Activated CD4-positive, alpha-beta T cell treated with anti-CD3 and anti-CD28 coated beads for 48 hours (primary cell): Measurements from ENCODE around the gene TOM1L2.

Experiments used
- DNase-seq: peaks from one replicate; pipeline ENCODE4 v3.0.0-alpha.2; 2020

The TOM1L2 gene

DNA sequence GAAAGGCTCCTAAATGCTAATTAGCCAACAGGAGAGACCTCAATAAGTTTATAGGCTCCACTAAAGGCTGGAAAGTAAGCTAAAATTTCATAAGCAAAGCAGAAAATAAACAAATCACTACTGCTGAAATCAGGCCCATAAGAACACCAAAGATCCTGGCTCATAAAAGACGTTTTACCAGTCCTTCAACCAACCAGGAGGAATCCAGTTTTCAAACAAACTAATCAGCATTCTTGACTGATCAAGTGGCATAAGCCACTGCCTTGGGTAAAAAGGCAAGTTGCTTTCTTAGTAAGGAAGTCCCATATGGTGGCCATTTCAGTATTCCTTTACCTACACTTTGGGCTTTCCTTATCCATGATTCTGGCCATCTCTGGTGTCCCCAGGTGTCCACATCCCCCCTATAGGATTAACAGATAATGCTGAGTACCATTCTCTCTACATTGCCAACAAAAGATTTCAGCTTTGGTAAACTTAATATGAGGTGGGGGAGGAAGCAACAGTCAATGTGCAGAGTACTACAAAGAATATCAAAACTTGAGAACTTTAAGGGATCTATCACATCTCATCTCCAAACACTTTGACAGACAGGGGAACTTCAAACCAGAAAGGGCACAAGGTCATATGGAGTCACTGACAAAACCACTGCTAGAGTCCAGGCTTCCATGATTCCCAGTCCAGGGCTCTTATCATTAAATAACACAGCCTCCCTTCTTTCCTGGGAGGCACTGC, 1.3 kb downstream of the TOM1L2 start:
- DNase-seq = no peak

DNA sequence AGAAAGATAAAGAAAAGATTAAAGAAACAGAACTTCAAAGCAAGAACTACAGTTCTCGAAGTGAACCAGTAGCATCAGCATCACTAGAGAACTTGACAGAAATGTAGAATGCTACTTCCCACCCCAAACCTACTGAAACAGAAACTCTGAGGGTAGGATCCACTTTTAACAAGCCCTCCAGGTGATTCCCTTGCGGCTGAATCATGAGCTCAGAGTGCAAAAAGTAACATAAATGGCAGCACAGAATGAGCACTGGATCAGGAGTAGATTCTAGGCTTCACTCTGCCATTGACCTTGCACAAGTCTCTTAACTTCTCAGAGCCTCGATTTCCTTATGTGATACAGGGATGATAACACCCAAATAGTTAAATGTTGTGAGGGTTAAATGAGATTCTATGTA, 5.8 kb downstream of the TOM1L2 start:
- peak; percentile 32 for DNase-seq

DNA sequence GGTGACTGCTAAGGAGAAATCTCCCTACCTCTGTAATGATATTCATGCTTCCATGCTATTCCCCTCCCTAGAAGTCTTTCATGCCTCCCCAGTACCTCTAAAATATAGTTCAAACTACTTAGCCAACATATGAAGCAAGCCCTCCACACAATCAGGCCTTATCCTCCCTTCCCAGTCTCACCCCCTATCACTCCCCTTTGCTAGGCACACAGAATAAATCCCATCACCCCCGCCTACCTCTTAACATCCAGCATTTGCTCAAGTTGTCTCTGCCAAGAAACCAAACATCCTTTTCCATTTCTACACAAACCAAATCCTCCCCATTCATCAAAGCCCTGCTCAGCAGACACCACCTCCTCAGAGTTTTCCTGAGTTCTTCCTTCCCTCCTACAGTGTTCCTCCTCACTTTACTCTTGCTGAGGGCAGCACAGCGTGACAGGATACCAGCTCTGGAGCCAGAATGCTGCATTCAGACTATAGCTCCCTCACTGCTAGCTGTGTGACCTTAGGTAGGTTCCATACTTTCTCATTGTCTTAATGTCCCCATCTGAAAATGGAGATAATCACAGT, 7.0 kb downstream of the TOM1L2 start:
- no peak for DNase-seq

GRCh38 chr17:17964710-17965109, 7.5 kb downstream of the TOM1L2 start:
- no peak for DNase-seq

- DNase-seq = no peak
Observed at GRCh38 chr17:17963694-17964436, 8.3 kb downstream of the TOM1L2 start.

DNA sequence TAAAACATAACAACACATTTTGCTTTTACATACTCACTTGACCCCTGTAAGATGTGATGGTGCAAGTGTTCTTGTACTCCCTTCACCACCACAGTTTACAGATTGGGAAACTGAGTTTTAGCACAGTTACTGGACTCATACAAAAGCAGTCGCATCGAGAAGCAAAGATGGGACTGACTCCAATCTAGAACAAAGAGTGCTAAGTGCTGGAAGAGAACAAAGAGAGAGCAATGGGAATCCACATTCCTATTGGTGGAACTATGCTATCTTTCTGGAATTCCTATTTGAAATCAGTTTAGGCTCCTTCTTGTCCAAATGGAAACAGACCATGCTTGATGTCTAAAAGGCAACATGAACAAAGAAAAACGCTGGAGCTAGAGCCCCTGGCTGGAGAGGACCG, 9.1 kb downstream of the TOM1L2 start:
- DNase-seq = no peak

GRCh38 chr17:17960500-17961030, 11.6 kb downstream of the TOM1L2 start:
- DNase-seq = no peak

GRCh38 chr17:17959520-17960361, 12.5 kb downstream of the TOM1L2 start:
- peak; percentile 69 for DNase-seq

DNA sequence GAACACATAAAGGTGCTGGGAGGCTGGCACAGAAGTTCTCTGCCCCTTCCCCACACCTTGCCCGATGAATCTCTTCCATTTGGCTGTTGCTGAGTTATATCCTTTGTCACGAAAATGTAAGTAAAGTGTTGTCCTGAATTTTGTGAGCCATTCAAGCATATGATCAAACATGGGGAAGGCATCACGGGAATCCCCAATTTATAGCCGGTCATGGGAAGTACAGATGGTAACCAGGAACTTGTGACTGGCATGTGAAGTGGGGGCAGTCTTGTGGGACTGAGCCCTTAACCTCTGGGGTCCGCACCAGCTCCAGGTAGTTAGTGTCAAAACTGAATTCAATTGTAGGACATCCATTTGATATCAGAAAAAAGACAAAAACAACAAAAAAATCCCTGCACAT, 13.2 kb downstream of the TOM1L2 start:
- no peak for DNase-seq

DNA sequence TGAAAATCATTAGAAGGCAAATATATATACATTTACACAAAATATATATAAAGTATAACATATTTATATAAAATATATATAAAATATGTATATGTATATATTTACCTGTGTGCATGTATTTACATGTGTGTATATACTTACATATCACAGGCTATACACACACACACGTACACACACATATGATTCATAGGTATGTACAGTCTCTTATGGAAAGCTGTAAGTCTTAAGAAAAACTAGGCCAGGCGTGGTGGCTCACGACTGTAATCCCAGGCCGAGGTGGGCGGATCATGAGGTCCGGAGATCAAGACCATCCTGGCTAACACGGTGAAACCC, 14.7 kb downstream of the TOM1L2 start:
- DNase-seq = no peak

GRCh38 chr17:17955790-17956341, 16.3 kb downstream of the TOM1L2 start:
- DNase-seq = peak; percentile 39

GRCh38 chr17:17954079-17954478, 18.1 kb downstream of the TOM1L2 start:
- DNase-seq = no peak

- no peak for DNase-seq
Observed at GRCh38 chr17:17952691-17953090, 19.5 kb downstream of the TOM1L2 start.

GRCh38 chr17:17951524-17951923, 20.7 kb downstream of the TOM1L2 start:
- DNase-seq = no peak

GRCh38 chr17:17950806-17951205, 21.4 kb downstream of the TOM1L2 start:
- no peak for DNase-seq

DNA sequence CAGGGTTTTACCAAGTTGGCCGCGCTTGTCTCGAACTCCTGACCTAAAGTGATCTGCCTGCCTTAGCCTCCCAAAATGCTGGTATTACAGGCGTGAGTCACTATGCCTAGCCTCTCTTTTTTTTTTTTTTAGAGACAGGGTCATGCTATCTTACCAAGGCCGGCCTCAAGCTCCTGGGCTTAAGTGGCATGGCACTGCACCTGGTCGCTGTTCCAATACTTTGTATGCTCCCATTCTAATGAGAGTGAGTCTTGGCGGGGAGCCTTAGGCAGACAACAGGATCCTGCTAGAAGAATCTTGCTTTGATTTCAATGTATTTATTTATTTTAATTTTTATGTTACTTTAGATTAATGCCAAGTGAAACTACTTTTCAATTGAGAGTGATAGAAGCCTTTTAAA, 21.9 kb downstream of the TOM1L2 start:
- no peak for DNase-seq

DNA sequence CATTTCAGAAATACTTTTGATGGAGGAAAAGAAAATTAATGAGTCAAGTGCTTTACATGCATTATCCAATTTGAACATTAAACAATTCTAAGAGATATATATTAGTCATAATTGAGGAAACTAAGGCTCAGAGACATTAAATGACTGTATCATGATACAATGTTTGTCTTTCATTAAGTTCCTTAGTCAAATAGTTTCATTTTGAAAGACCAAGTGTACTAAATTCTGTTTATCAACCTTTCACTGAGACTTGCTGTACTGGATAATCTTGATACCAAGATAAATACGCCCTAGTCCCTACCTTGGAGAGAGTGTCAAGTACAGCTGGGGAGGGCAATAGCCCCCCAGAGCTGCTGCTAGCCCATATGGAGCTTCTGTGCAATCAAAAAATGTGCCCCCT, 24.2 kb downstream of the TOM1L2 start:
- DNase-seq = no peak

GRCh38 chr17:17947309-17947708, 24.9 kb downstream of the TOM1L2 start:
- no peak for DNase-seq

- no peak for DNase-seq
Observed at GRCh38 chr17:17946093-17946492, 26.1 kb downstream of the TOM1L2 start.

- DNase-seq = no peak
Observed at GRCh38 chr17:17944743-17945142, 27.5 kb downstream of the TOM1L2 start.

DNA sequence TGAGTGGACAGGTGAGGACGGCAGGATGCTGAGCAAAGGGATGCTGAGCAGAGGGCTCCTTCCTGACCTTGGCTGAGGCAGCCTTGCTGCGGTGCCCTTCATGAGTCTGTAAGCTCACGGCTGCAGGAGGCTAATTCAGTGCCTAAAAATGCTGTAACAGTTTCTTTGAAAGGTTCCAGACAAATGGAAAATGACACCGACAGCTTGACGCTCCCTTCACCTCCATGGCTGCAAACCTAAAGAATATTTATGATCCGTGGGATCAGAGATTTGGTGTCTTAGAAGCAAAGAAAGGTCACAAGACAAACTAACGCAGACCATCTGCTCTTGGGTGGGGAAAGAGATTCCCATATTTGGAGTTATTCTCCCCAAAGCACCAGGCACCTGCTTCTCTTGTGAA, 28.0 kb downstream of the TOM1L2 start:
- DNase-seq = no peak

GRCh38 chr17:17943281-17943984, 28.8 kb downstream of the TOM1L2 start:
- no peak for DNase-seq
